GM12878 (cell line): ENCODE measurements around the gene SCAMP4. TPM values are rescaled to one million over a fixed set of nuclear protein-coding genes. Genes with fewer than 3 reads are reported as not detected.

Experiments used
- BRCA1 ChIP-seq: IDR thresholded peaks from 2 replicates; pipeline ENCODE4 v1.6.1; 2011; ENCODE audit warnings: low read depth, low read length, improper control_type of control experiment
- CBX5 ChIP-seq: sonication (generic); IDR thresholded peaks from 2 replicates; pipeline ENCODE4 v1.6.1; 2016; ENCODE audit warnings: low read depth, moderate library complexity, mild to moderate bottlenecking, inconsistent platforms
- CHD2 ChIP-seq: IDR thresholded peaks from 2 replicates; pipeline ENCODE4 v1.6.1; 2011; ENCODE audit warnings: low read depth, low read length, improper control_type of control experiment, borderline replicate concordance
- FOS ChIP-seq: IDR thresholded peaks from 3 replicates; pipeline ENCODE4 v1.6.1; 2011; ENCODE audit warnings: borderline replicate concordance; ENCODE audit not compliant: insufficient read length; ENCODE audit errors: extremely low read depth
- GATAD2B ChIP-seq: fragments of 450-650 bp; conservative IDR thresholded peaks from 2 replicates; pipeline ENCODE4 v1.6.1; 2017; ENCODE audit warnings: low read depth, mild to moderate bottlenecking, moderate library complexity
- KLF5 ChIP-seq: fragments of 450-650 bp; IDR thresholded peaks from 2 replicates; pipeline ENCODE4 v1.6.1; 2014; ENCODE audit warnings: mild to moderate bottlenecking; ENCODE audit not compliant: partially characterized antibody
- NBN ChIP-seq: fragments of 450-650 bp; IDR thresholded peaks from 2 replicates; pipeline ENCODE4 v1.6.1; 2016
- NFYB ChIP-seq: IDR thresholded peaks from 2 replicates; pipeline ENCODE4 v1.6.1; 2011; ENCODE audit warnings: low read depth, mild to moderate bottlenecking, low read length, improper control_type of control experiment, moderate library complexity; ENCODE audit not compliant: insufficient read depth
- NR2F1 ChIP-seq: fragments of 450-650 bp; conservative IDR thresholded peaks from 2 replicates; pipeline ENCODE4 v1.6.1; 2017; ENCODE audit warnings: mild to moderate bottlenecking
- SMC3 ChIP-seq: IDR thresholded peaks from 2 replicates; pipeline ENCODE4 v1.6.1; 2011; ENCODE audit warnings: low read length, improper control_type of control experiment, borderline replicate concordance
- YY1 ChIP-seq: IDR thresholded peaks from 2 replicates; pipeline ENCODE4 v1.6.1; 2011; ENCODE audit warnings: low read depth, mild to moderate bottlenecking, low read length
- polyA plus RNA-seq, 11 experiments: library from polyadenylated mRNA; depleted of rRNA in 4 of 11; unstranded in 6 of 11; stranded (reverse) in 5 of 11; fragments of >200 nt; fragmentation: Nextera tagmentation in 4 of 11; fragmentation: Illumina TruSeq in 1 of 11; extraction: Ambion mirVana in 4 of 11; extraction: Trizol in 1 of 11; gene quantifications; 1 replicate in 1 of 11; 2 replicates in 10 of 11; pipeline versions ENCODE4 v1.2.1 to v1.2.3, GENCODE V29; 2011 to 2016; ENCODE audit warnings: inconsistent platforms in 2 of 11, missing spikeins in 2 of 11, low read depth in 1 of 11
- total RNA-seq, 4 experiments: library from RNA; depleted of rRNA in 3 of 4; stranded (reverse); fragments of >200 nt in 3 of 4; fragmentation: Illumina TruSeq in 1 of 4; extraction: Trizol in 1 of 4; gene quantifications; 2 replicates each; pipeline versions ENCODE4 v1.2.1 to v1.2.3, GENCODE V29; 2013 to 2021
- TF ChIP-seq, protein P1 (sequence below): fragments of 450-650 bp; IDR thresholded peaks from 2 replicates; pipeline ENCODE4 v1.6.1; 2016; ENCODE audit warnings: mild to moderate bottlenecking
- TF ChIP-seq, protein P2 (sequence below): fragments of 450-650 bp; conservative IDR thresholded peaks from 2 replicates; pipeline ENCODE4 v1.6.1; 2017; ENCODE audit warnings: mild to moderate bottlenecking, moderate library complexity

The SCAMP4 gene
- total and polyA plus RNA-seq, 10 of the 15 experiments (the other 5 are each of a cell fraction or from before 2014, with no cell fraction given): 0.63 to 34.7 (median 12.8) TPM

DNA sequence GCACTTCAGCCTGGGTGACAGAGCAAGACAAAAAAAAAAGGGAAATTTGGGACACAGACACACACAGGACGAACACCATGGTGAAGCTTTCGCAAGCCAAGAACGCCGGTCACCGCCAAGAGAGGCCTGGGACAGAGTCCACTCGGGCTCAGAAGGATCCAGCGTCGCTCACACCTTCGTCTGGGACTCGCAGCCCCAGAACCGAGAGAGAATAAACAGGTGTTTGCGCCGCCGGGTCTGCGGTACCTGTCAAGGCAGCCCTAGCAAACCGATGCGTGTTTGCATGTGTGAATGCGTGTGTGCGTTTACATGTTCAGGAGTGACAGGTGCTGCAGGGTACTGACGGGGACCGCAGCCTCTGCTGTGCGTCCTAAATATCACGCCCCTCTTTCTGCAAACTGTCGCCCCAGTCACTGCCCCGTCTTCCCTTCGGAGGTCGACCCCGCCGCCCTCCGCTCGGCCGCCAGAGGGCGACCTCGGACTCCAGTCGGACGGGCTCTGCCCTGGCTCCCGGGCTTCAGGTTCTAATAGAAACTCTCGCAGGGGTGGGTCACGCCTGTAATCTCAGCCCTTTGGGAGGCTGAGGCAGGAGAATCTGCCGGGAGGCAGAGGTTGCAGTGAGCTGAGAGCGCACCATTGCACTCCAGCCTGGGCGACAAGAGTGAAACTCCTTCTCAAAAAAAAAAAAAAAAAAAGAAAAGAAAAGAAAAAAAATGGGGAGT lies 24.0 kb downstream of the SCAMP4 start (continued):
- TF ChIP-seq, protein P1, sequence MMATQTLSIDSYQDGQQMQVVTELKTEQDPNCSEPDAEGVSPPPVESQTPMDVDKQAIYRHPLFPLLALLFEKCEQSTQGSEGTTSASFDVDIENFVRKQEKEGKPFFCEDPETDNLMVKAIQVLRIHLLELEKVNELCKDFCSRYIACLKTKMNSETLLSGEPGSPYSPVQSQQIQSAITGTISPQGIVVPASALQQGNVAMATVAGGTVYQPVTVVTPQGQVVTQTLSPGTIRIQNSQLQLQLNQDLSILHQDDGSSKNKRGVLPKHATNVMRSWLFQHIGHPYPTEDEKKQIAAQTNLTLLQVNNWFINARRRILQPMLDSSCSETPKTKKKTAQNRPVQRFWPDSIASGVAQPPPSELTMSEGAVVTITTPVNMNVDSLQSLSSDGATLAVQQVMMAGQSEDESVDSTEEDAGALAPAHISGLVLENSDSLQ: peak; percentile 35; the same call in 1 of the 2 replicates
- TF ChIP-seq NBN (0 out of 2 replicates have a peak, but pooled peaks have one; percentile 33), SMC3 (peak; percentile 65; the same call in 1 of the 2 replicates), BRCA1 (no peak), GATAD2B (peak; percentile 20; the same call in 1 of the 2 replicates), FOS (no peak), NR2F1 (peak; percentile 86), YY1 (peak; percentile 61; the same call in 1 of the 2 replicates), KLF5 (no peak), CHD2 (no peak), NFYB (no peak), CBX5 (0 out of 2 replicates have a peak, but pooled peaks have one; percentile 51)
- TF ChIP-seq, protein P2, sequence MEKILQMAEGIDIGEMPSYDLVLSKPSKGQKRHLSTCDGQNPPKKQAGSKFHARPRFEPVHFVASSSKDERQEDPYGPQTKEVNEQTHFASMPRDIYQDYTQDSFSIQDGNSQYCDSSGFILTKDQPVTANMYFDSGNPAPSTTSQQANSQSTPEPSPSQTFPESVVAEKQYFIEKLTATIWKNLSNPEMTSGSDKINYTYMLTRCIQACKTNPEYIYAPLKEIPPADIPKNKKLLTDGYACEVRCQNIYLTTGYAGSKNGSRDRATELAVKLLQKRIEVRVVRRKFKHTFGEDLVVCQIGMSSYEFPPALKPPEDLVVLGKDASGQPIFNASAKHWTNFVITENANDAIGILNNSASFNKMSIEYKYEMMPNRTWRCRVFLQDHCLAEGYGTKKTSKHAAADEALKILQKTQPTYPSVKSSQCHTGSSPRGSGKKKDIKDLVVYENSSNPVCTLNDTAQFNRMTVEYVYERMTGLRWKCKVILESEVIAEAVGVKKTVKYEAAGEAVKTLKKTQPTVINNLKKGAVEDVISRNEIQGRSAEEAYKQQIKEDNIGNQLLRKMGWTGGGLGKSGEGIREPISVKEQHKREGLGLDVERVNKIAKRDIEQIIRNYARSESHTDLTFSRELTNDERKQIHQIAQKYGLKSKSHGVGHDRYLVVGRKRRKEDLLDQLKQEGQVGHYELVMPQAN: 0 out of 2 replicates have a peak, but pooled peaks have one; percentile 24
